DMS153 treated with DMSO at 0.1 percent for 48 hours (cell line): ENCODE results near the gene LCN2.
"Not testable (repeated sequence)": the region's sequence is repeated elsewhere in the genome, so short reads cannot be mapped to it uniquely, and the experiment has no call there.

Experiments used
- DNase-seq: peaks from one replicate; lab custom pipeline; 2025; ENCODE audit not compliant: unreplicated experiment; lab: John Stamatoyannopoulos, UW

Gene LCN2

GRCh38 chr9:128163523-128164306, 14.5 kb downstream of the LCN2 start:
- DNase-seq, result no peak

- no peak for DNase-seq
Measured at GRCh38 chr9:128164307-128164885, 15.1 kb downstream of the LCN2 start.

GRCh38 chr9:128166169-128166568, 16.9 kb downstream of the LCN2 start:
- no peak for DNase-seq

- DNase-seq, result no peak
Measured at GRCh38 chr9:128167209-128167608, 18.0 kb downstream of the LCN2 start.

GRCh38 chr9:128168731-128169308, 19.6 kb downstream of the LCN2 start:
- DNase-seq, result no peak

GRCh38 chr9:128169492-128169891, 20.2 kb downstream of the LCN2 start:
- DNase-seq, result no peak

- no peak for DNase-seq
Measured at GRCh38 chr9:128169925-128170324, 20.7 kb downstream of the LCN2 start.

GRCh38 chr9:128174062-128174461, 24.8 kb downstream of the LCN2 start:
- no peak for DNase-seq

- DNase-seq, result no peak
Measured at GRCh38 chr9:128175102-128175563, 25.9 kb downstream of the LCN2 start.

GRCh38 chr9:128175726-128176125, 26.5 kb downstream of the LCN2 start:
- no peak for DNase-seq

- no peak for DNase-seq
Measured at GRCh38 chr9:128178806-128179431, 29.7 kb downstream of the LCN2 start.

GRCh38 chr9:128180001-128180400, 30.7 kb downstream of the LCN2 start:
- DNase-seq, result no peak

- no peak for DNase-seq
Measured at GRCh38 chr9:128180447-128180846, 31.2 kb downstream of the LCN2 start.

GRCh38 chr9:128181480-128181879, 32.2 kb downstream of the LCN2 start:
- DNase-seq, result not testable (repeated sequence)

- no peak for DNase-seq
Measured at GRCh38 chr9:128182893-128183588, 33.8 kb downstream of the LCN2 start.

- DNase-seq, result no peak
Measured at GRCh38 chr9:128185979-128186965, 37.0 kb downstream of the LCN2 start.

- DNase-seq, result no peak
Measured at GRCh38 chr9:128187361-128187760, 38.1 kb downstream of the LCN2 start.

GRCh38 chr9:128188209-128188608, 39.0 kb downstream of the LCN2 start:
- no peak for DNase-seq

- no peak for DNase-seq
Measured at GRCh38 chr9:128190013-128190412, 40.8 kb downstream of the LCN2 start.
